GM23338 (cell line): ENCODE data around the gene DACT2. TPM values are rescaled to one million over a fixed set of nuclear protein-coding genes. Genes with fewer than 3 reads are reported as not detected.
"Not testable (repeated sequence)": the region's sequence is repeated elsewhere in the genome, so short reads cannot be mapped to it uniquely, and the experiment has no call there.

Source experiments
- ATAC-seq: fragments of 200-7000 bp; cut with Tn5 transposase; 3 replicates; pipeline ENCODE4 v1.9.1; 2020
- DNase-seq: peaks from one replicate; pipeline ENCODE4 v3.0.0-alpha.2; 2015; ENCODE audit warnings: low spot score
- H2AFZ ChIP-seq: fragments of 200-600 bp; sonication (generic); 2 replicates; pipeline ENCODE4 v1.8.0; 2016; ENCODE audit warnings: antibody characterized with exemption, mild to moderate bottlenecking, moderate library complexity
- H3F3A ChIP-seq: fragments of 200-600 bp; sonication (generic); replicated peaks from 2 replicates; pipeline ENCODE4 v1.8.0; 2017; ENCODE audit warnings: antibody characterized with exemption, mixed run types, low read depth
- H3K27ac ChIP-seq: fragments of 200-600 bp; sonication (generic); 2 replicates; pipeline ENCODE4 v1.6.1; 2016; ENCODE audit warnings: low read depth
- H3K27me3 ChIP-seq: fragments of 200-600 bp; sonication (generic); 2 replicates; pipeline ENCODE4 v1.8.0; 2016; ENCODE audit warnings: mild to moderate bottlenecking, mixed run types, moderate library complexity; ENCODE audit not compliant: insufficient read depth
- H3K36me3 ChIP-seq: fragments of 200-600 bp; sonication (generic); 2 replicates; pipeline ENCODE4 v1.8.0; 2016; ENCODE audit warnings: mild to moderate bottlenecking; ENCODE audit not compliant: insufficient read depth
- H3K4me1 ChIP-seq: fragments of 200-600 bp; sonication (generic); 2 replicates; pipeline ENCODE4 v1.8.0; 2016; ENCODE audit warnings: mild to moderate bottlenecking, moderate library complexity; ENCODE audit not compliant: insufficient read depth
- H3K4me2 ChIP-seq: fragments of 200-600 bp; sonication (generic); 2 replicates; pipeline ENCODE4 v1.7.1; 2017; ENCODE audit warnings: mixed run types
- H3K4me3 ChIP-seq: fragments of 200-600 bp; sonication (generic); 2 replicates; pipeline ENCODE4 v1.6.1; 2016; ENCODE audit warnings: mixed run types
- H3K79me2 ChIP-seq: fragments of 200-600 bp; sonication (generic); replicated peaks from 2 replicates; pipeline ENCODE4 v1.8.0; 2017; ENCODE audit warnings: mild to moderate bottlenecking; ENCODE audit not compliant: insufficient read depth
- H3K9me2 ChIP-seq: fragments of 200-600 bp; sonication (generic); 2 replicates; pipeline ENCODE4 v1.8.0; 2017; ENCODE audit not compliant: insufficient read depth
- H4K20me1 ChIP-seq: fragments of 200-600 bp; sonication (generic); replicated peaks from 2 replicates; pipeline ENCODE4 v1.8.0; 2017; ENCODE audit warnings: mild to moderate bottlenecking; ENCODE audit not compliant: insufficient read depth
- H3K27ac Mint-ChIP-seq: 2 replicates; pipeline ENCODE4 v1.8.0; 2020; ENCODE audit warnings: inconsistent platforms, mild to moderate bottlenecking, moderate library complexity, mixed read lengths
- H3K27me3 Mint-ChIP-seq: 3 replicates; pipeline ENCODE4 v1.8.0; 2022; ENCODE audit warnings: low read depth, mild to moderate bottlenecking, moderate library complexity, mixed read lengths, inconsistent platforms; ENCODE audit not compliant: insufficient read depth, poor library complexity
- H3K36me3 Mint-ChIP-seq: 3 replicates; pipeline ENCODE4 v1.8.0; 2021; ENCODE audit warnings: low read depth, mild to moderate bottlenecking, inconsistent platforms, moderate library complexity, mixed read lengths
- H3K4me1 Mint-ChIP-seq: 3 replicates; pipeline ENCODE4 v1.8.0; 2020; ENCODE audit warnings: mild to moderate bottlenecking, inconsistent platforms, mixed read lengths
- H3K4me3 Mint-ChIP-seq: 3 replicates; pipeline ENCODE4 v1.8.0; 2021; ENCODE audit warnings: moderate library complexity, mild to moderate bottlenecking, inconsistent platforms, mixed read lengths
- H3K9me3 Mint-ChIP-seq: 3 replicates; pipeline ENCODE4 v1.8.0; 2020; ENCODE audit warnings: moderate library complexity, mild to moderate bottlenecking, inconsistent platforms, mixed read lengths
- CREB1 ChIP-seq: fragments of 250-450 bp; sonication (Bioruptor Pico); IDR thresholded peaks from 2 replicates; pipeline ENCODE4 v1.5.0; 2020; ENCODE audit warnings: low read depth, mild to moderate bottlenecking, moderate library complexity
- CTCF ChIP-seq, 2 experiments: fragments of 200-600 bp in 1 of 2; sonication (generic) in 1 of 2; conservative IDR thresholded peaks; 2 replicates each; pipeline versions ENCODE4 v1.5.1 to v1.6.1; 2016 to 2017; ENCODE audit warnings: antibody characterized with exemption in 2 of 2, low read depth in 2 of 2, mild to moderate bottlenecking in 2 of 2, moderate library complexity in 1 of 2
- NANOG ChIP-seq: IDR thresholded peaks from 2 replicates; pipeline ENCODE4 v1.6.1; 2016; ENCODE audit warnings: antibody characterized with exemption, borderline replicate concordance
- POLR2AphosphoS5 ChIP-seq: IDR thresholded peaks from 2 replicates; pipeline ENCODE4 v1.6.1; 2016; ENCODE audit warnings: antibody characterized with exemption, low read depth
- STAT1 ChIP-seq: IDR thresholded peaks from one replicate; pipeline ENCODE4 v1.6.1; 2016; ENCODE audit warnings: antibody characterized with exemption; ENCODE audit not compliant: unreplicated experiment
- ZNF114 ChIP-seq: fragments of 250-450 bp; sonication (Bioruptor Pico); IDR thresholded peaks from 2 replicates; pipeline ENCODE4 v1.5.0; 2020; ENCODE audit warnings: mild to moderate bottlenecking, moderate library complexity
- polyA plus RNA-seq: library from polyadenylated mRNA; unstranded; fragments of >200 nt; fragmentation: Nextera tagmentation; extraction: Ambion mirVana; gene quantifications from 2 replicates; pipeline ENCODE4 v1.2.1, GENCODE V29; 2016
- total RNA-seq: library from RNA; depleted of rRNA; stranded (reverse); fragments of >200 nt; shearing (Covaris generic); gene quantifications from 2 replicates; pipeline ENCODE4 v1.2.3, GENCODE V29; 2014

The DACT2 gene
- total and polyA plus RNA-seq, 2 experiments from 2014 or later = 1.8 to 10.6 TPM

GRCh38 chr6:168288781-168289570 is 30.6 kb downstream of the DACT2 start:
- ATAC-seq (no peak), DNase-seq (no peak)
- no peak overlapping the region for H3K4me3 Mint-ChIP-seq
- H3K9me3 Mint-ChIP-seq = no peaks in the 10 kb centered on the region; the same call in 2 of the 3 replicates
- Histone ChIP-seq H3K4me1 (no peaks in the 10 kb centered on the region), H3K36me3 (no peaks in the 10 kb centered on the region), H2AFZ (no peak overlapping the region), H3K4me2 (no peak overlapping the region), H4K20me1 (no peaks in the 10 kb centered on the region), H3K27me3 (no peaks in the 10 kb centered on the region), H3K9me2 (no peaks in the 10 kb centered on the region), H3K27ac (no peak overlapping the region), H3K79me2 (no peaks in the 10 kb centered on the region), H3K4me3 (no peak overlapping the region), H3F3A (no peaks in the 10 kb centered on the region)
- H3K36me3 Mint-ChIP-seq = no peaks in the 10 kb centered on the region; the same call in 2 of the 3 replicates
- no peak for TF ChIP-seq CREB1 (CRISPR knock-in tag)
- TF ChIP-seq ZNF114 (CRISPR knock-in tag) = no peak
- TF ChIP-seq CTCF (conservative IDR thresholded peaks at IDR 0.05; ENCODE audit: low read depth in 2 of 2) = no peak
- no peak for TF ChIP-seq POLR2AphosphoS5
- no peak for TF ChIP-seq NANOG
- TF ChIP-seq STAT1 = no peak
- H3K27ac Mint-ChIP-seq = no peak overlapping the region
- H3K27me3 Mint-ChIP-seq = peaks cover 4% of the 10 kb centered on the region
- H3K4me1 Mint-ChIP-seq = no peaks in the 10 kb centered on the region; the same call in 2 of the 3 replicates

GRCh38 chr6:168287460-168287859 is 32.1 kb downstream of the DACT2 start:
- H3K4me3 Mint-ChIP-seq, H3K4me1 Mint-ChIP-seq, H3K27ac Mint-ChIP-seq, H3K79me2 ChIP-seq, H3K9me3 Mint-ChIP-seq, H4K20me1 ChIP-seq, H3K4me1 ChIP-seq, H3K36me3 Mint-ChIP-seq, DNase-seq, H3K4me3 ChIP-seq, H3K27me3 Mint-ChIP-seq, H3K36me3 ChIP-seq, ATAC-seq, H2AFZ ChIP-seq, H3K27me3 ChIP-seq, H3K9me2 ChIP-seq, H3K27ac ChIP-seq, H3K4me2 ChIP-seq, H3F3A ChIP-seq: not testable (repeated sequence)

GRCh38 chr6:168286771-168287446 is 32.7 kb downstream of the DACT2 start:
- not testable (repeated sequence) for H3K4me3 ChIP-seq, H3F3A ChIP-seq, H3K4me1 Mint-ChIP-seq, H3K36me3 ChIP-seq, H3K27me3 ChIP-seq, H3K4me1 ChIP-seq, H3K79me2 ChIP-seq, H3K4me2 ChIP-seq, H3K36me3 Mint-ChIP-seq, H3K27me3 Mint-ChIP-seq, DNase-seq, ATAC-seq, H3K9me2 ChIP-seq, H3K27ac Mint-ChIP-seq, H3K27ac ChIP-seq, H2AFZ ChIP-seq, H4K20me1 ChIP-seq, H3K4me3 Mint-ChIP-seq, H3K9me3 Mint-ChIP-seq
